ENCODE results near the gene VEZF1. TPM values are rescaled to one million over a fixed set of nuclear protein-coding genes. Genes with fewer than 3 reads are reported as not detected.

VEZF1 gene
- total and polyA plus RNA-seq, 2 experiments from 2014 or later, result 36.0 to 67.7 TPM

GRCh38 chr17:57929386-57929785 lies 58.7 kb downstream of the VEZF1 start:
- Histone ChIP-seq H3K27ac (ENCODE audit: low read depth) (no peak overlapping the region), H3K27me3 (ENCODE audit: insufficient read depth) (no peaks in the 10 kb centered on the region), H3K9me2 (ENCODE audit: insufficient read depth) (no peaks in the 10 kb centered on the region), H3K79me2 (replicated peaks; ENCODE audit: insufficient read depth) (no peaks in the 10 kb centered on the region), H2AFZ (no peak overlapping the region), H3K4me3 (no peak overlapping the region), H4K20me1 (replicated peaks; ENCODE audit: insufficient read depth) (no peaks in the 10 kb centered on the region), H3F3A (replicated peaks; ENCODE audit: low read depth) (no peaks in the 10 kb centered on the region), H3K36me3 (ENCODE audit: insufficient read depth) (no peaks in the 10 kb centered on the region), H3K4me1 (ENCODE audit: insufficient read depth) (peaks cover 15% of the 10 kb centered on the region), H3K4me2 (no peak overlapping the region)
- H3K9me3 Mint-ChIP-seq, result no peaks in the 10 kb centered on the region
- H3K27me3 Mint-ChIP-seq (ENCODE audit: insufficient read depth, low read depth, poor library complexity), result peaks cover 25% of the 10 kb centered on the region
- H3K4me1 Mint-ChIP-seq, result peaks cover 48% of the 10 kb centered on the region
- no peak overlapping the region for H3K27ac Mint-ChIP-seq
- no peak overlapping the region for H3K4me3 Mint-ChIP-seq
- no peaks in the 10 kb centered on the region for H3K36me3 Mint-ChIP-seq (ENCODE audit: low read depth)
- TF ChIP-seq ETS1 (IDR thresholded peaks at IDR 0.05), result no peak
- DNase-seq (ENCODE audit: low spot score), result no peak
- no peak for ATAC-seq

GRCh38 chr17:57928928-57929327 lies 59.1 kb downstream of the VEZF1 start:
- no peaks in the 10 kb centered on the region for H3K79me2 ChIP-seq (replicated peaks; ENCODE audit: insufficient read depth)
- H3K27ac Mint-ChIP-seq, result no peak overlapping the region
- H4K20me1 ChIP-seq (replicated peaks; ENCODE audit: insufficient read depth), result no peaks in the 10 kb centered on the region
- H2AFZ ChIP-seq, result no peak overlapping the region
- H3K27ac ChIP-seq (ENCODE audit: low read depth), result no peak overlapping the region
- DNase-seq (ENCODE audit: low spot score) (no peak), ATAC-seq (no peak)
- peaks cover 25% of the 10 kb centered on the region for H3K27me3 Mint-ChIP-seq (ENCODE audit: insufficient read depth, low read depth, poor library complexity)
- no peaks in the 10 kb centered on the region for H3F3A ChIP-seq (replicated peaks; ENCODE audit: low read depth)
- TF ChIP-seq ZNF462 (CRISPR knock-in tag; IDR thresholded peaks at IDR 0.05), result no peak
- no peak for TF ChIP-seq EZH2 (IDR thresholded peaks at IDR 0.05; ENCODE audit: low read depth, unreplicated experiment)
- no peak for TF ChIP-seq POLR2AphosphoS5 (IDR thresholded peaks at IDR 0.05; ENCODE audit: low read depth)
- no peak for TF ChIP-seq EZH2phosphoT487 (IDR thresholded peaks at IDR 0.05; ENCODE audit: unreplicated experiment)
- no peak for TF ChIP-seq CREB1 (CRISPR knock-in tag; IDR thresholded peaks at IDR 0.05; ENCODE audit: low read depth)
- no peaks in the 10 kb centered on the region for H3K27me3 ChIP-seq (ENCODE audit: insufficient read depth)
- H3K36me3 Mint-ChIP-seq (ENCODE audit: low read depth), result no peaks in the 10 kb centered on the region
- H3K4me3 ChIP-seq, result no peak overlapping the region
- H3K4me1 ChIP-seq (ENCODE audit: insufficient read depth), result peaks cover 15% of the 10 kb centered on the region
- peaks cover 48% of the 10 kb centered on the region for H3K4me1 Mint-ChIP-seq
- no peaks in the 10 kb centered on the region for H3K36me3 ChIP-seq (ENCODE audit: insufficient read depth)
- H3K9me3 Mint-ChIP-seq, result no peaks in the 10 kb centered on the region
- H3K4me3 Mint-ChIP-seq, result no peak overlapping the region
- H3K4me2 ChIP-seq, result no peak overlapping the region
- H3K9me2 ChIP-seq (ENCODE audit: insufficient read depth), result no peaks in the 10 kb centered on the region

Measured in GM23338 (cell line).